H1 (cell line): ENCODE data around the gene DPEP1. TPM values are rescaled to one million over a fixed set of nuclear protein-coding genes. Genes with fewer than 3 reads are reported as not detected.

Experiments used
- CTBP2 ChIP-seq: IDR thresholded peaks from 2 replicates; pipeline ENCODE4 v1.7.0; 2011; ENCODE audit warnings: borderline replicate concordance, mild to moderate bottlenecking, moderate library complexity, mixed read lengths, low read length; ENCODE audit not compliant: insufficient read depth, insufficient read length
- KDM1A ChIP-seq: fragments of 200-600, 300-600 bp; sonication (generic); IDR thresholded peaks from 2 replicates; pipeline ENCODE4 v1.7.1; 2016; ENCODE audit warnings: mild to moderate bottlenecking, low read length, borderline replicate concordance
- POLR2A ChIP-seq, 2 experiments: IDR thresholded peaks; 1 replicate in 1 of 2; 2 replicates in 1 of 2; pipeline ENCODE4 v1.6.1; 2011; ENCODE audit warnings: low read depth in 2 of 2, low read length in 2 of 2, mild to moderate bottlenecking in 2 of 2; ENCODE audit errors: control extremely low read depth in 1 of 2
- RXRA ChIP-seq: IDR thresholded peaks from 2 replicates; pipeline ENCODE4 v1.6.1; 2011; ENCODE audit warnings: low read depth, mild to moderate bottlenecking, low read length, moderate library complexity; ENCODE audit not compliant: insufficient read depth
- SAP30 ChIP-seq: fragments of 300-600 bp; sonication (generic); IDR thresholded peaks from 2 replicates; pipeline ENCODE4 v1.7.1; 2012; ENCODE audit warnings: low read length, moderate library complexity, mild to moderate bottlenecking, inconsistent platforms; ENCODE audit not compliant: insufficient read depth, insufficient replicate concordance
- TCF12 ChIP-seq: IDR thresholded peaks from 2 replicates; pipeline ENCODE4 v1.6.1; 2011; ENCODE audit warnings: low read depth, mild to moderate bottlenecking, low read length
- USF2 ChIP-seq: IDR thresholded peaks from 2 replicates; pipeline ENCODE4 v1.6.1; 2011; ENCODE audit warnings: low read length, improper control_type of control experiment
- polyA plus RNA-seq, 7 experiments: library from polyadenylated mRNA; depleted of rRNA in 3 of 7; stranded (reverse) in 5 of 7; unstranded in 2 of 7; fragments of >200 nt in 5 of 7; fragments of 200-250 nt in 2 of 7; gene quantifications; 1 replicate in 5 of 7; 2 replicates in 1 of 7; 4 replicates in 1 of 7; pipeline versions ENCODE4 v1.2.1 to v1.2.3, GENCODE V29; 2011 to 2013; ENCODE audit warnings: missing spikeins in 2 of 7, mixed read lengths in 2 of 7
- total RNA-seq: library from RNA; stranded (reverse); fragmentation: NEBNext Ultra II Directional; extraction: Animal tissue kit (Norgen Biotek cat#: 25700); gene quantifications from 2 replicates; pipeline ENCODE4 v1.2.1, GENCODE V29; 2021

DPEP1 gene
- total and polyA plus RNA-seq, 2 of the 8 experiments (the other 6 are each of a cell fraction or from before 2014, with no cell fraction given): 2.8 to 3.1 TPM

GRCh38 chr16:89588413-89589109 lies 24.9 kb upstream of the DPEP1 start (continued):
- TF ChIP-seq TCF12 (no peak), SAP30 (no peak), KDM1A (no peak), POLR2A (IDR thresholded peaks at IDR 0.05; ENCODE audit: control extremely low read depth in 1 of 2, low read depth in 2 of 2, low read length in 2 of 2) (no peak), USF2 (no peak), CTBP2 (no peak), RXRA (no peak)
